ENCODE measurements around the gene CDON.

GRCh38 chr11:125959511-125959910 lies 103.2 kb downstream of the CDON start:
- no peak for TF ChIP-seq EZH2phosphoT487 (IDR thresholded peaks at IDR 0.05; ENCODE audit: borderline replicate concordance)
- TF ChIP-seq, protein P1, sequence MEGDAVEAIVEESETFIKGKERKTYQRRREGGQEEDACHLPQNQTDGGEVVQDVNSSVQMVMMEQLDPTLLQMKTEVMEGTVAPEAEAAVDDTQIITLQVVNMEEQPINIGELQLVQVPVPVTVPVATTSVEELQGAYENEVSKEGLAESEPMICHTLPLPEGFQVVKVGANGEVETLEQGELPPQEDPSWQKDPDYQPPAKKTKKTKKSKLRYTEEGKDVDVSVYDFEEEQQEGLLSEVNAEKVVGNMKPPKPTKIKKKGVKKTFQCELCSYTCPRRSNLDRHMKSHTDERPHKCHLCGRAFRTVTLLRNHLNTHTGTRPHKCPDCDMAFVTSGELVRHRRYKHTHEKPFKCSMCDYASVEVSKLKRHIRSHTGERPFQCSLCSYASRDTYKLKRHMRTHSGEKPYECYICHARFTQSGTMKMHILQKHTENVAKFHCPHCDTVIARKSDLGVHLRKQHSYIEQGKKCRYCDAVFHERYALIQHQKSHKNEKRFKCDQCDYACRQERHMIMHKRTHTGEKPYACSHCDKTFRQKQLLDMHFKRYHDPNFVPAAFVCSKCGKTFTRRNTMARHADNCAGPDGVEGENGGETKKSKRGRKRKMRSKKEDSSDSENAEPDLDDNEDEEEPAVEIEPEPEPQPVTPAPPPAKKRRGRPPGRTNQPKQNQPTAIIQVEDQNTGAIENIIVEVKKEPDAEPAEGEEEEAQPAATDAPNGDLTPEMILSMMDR (conservative IDR thresholded peaks at IDR 0.05; ENCODE audit: low read length): no peak
